BLaER1 (cell line): ENCODE results near the gene DIO2.
A peak's percentile ranks its signal among the peaks of the same experiment; 100 is the strongest.

Experiments used
- H3K27ac ChIP-seq: shearing (Covaris generic); formaldehyde crosslinking; 2 replicates; pipeline ENCODE4 v1.8.1; 2022
- H3K27me3 ChIP-seq: shearing (Covaris generic); formaldehyde crosslinking; 2 replicates; pipeline ENCODE4 v1.8.1; 2022
- H3K36me3 ChIP-seq: shearing (Covaris generic); formaldehyde crosslinking; 2 replicates; pipeline ENCODE4 v1.8.1; 2022
- H3K4me1 ChIP-seq: shearing (Covaris generic); formaldehyde crosslinking; 2 replicates; pipeline ENCODE4 v1.8.1; 2022
- H3K4me2 ChIP-seq: shearing (Covaris generic); formaldehyde crosslinking; 2 replicates; pipeline ENCODE4 v1.8.1; 2022
- H3K4me3 ChIP-seq: shearing (Covaris generic); formaldehyde crosslinking; 2 replicates; pipeline ENCODE4 v1.8.1; 2022
- H3K9ac ChIP-seq: shearing (Covaris generic); formaldehyde crosslinking; 2 replicates; pipeline ENCODE4 v1.8.1; 2022
- H3K9me3 ChIP-seq: shearing (Covaris generic); formaldehyde crosslinking; 2 replicates; pipeline ENCODE4 v1.8.1; 2022
- H4K20me1 ChIP-seq: shearing (Covaris generic); formaldehyde crosslinking; 2 replicates; pipeline ENCODE4 v1.8.1; 2022
- Cebpa-rat ChIP-seq: shearing (Covaris generic); IDR thresholded peaks from 2 replicates; pipeline ENCODE4 v1.8.1; 2022

Gene DIO2

DNA sequence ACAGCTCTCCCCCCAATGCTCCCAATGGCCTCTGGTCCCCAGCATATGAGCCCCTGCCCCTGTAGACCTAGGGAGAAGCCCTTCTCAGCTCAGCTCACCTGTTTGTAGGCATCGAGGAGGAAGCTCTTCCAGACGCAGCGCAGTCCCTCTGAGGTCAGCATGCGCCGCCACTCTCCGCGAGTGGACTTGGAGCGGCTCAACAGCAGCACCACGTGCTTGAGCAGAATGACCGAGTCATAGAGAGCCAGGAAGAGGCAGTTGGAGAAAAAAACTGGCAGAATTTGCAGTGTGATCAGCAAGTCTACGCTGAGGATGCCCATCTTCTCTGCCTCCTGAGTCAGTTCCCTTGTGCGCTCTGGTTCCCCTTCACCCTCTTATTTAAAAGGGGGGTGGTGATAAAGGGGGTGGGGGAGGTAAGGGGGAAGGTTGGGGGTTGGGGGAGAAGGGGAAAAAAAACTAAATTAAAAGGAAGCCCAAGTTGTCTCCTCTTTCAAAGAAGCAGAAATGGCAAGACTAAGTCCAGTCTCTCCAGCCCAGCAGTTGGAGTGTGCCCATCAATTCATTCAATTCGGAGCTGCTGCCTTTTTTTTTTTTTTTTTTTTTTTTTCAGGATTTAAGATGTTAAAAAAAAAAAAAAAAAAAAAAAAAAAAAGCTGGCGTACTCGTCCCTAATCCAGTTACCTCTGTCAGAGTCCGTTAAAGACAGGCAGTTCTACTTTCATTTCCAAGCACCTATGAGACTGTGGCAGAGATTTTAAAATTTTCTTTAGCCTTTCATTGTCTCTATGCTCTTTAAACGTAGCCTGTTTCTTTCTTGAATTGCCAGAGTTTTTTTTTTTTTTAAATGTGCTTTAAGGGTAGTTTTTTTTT, at the start of gene DIO2:
DIO2 (minus strand) TSS at position 352 of the 870 bp plus-strand sequence; CDS start at position 320, 32 bp downstream.
- Histone ChIP-seq H3K4me1 (no peaks in the 10 kb centered on the region), H4K20me1 (no peaks in the 10 kb centered on the region), H3K9ac (no peak within 1 kb of the TSS), H3K9me3 (no peaks in the 10 kb centered on the region), H3K27me3 (no peaks in the 10 kb centered on the region), H3K27ac (no peak within 1 kb of the TSS), H3K36me3 (no peaks in the 10 kb centered on the region), H3K4me2 (no peak within 1 kb of the TSS), H3K4me3 (no peak within 1 kb of the TSS)
- no peak for TF ChIP-seq Cebpa-rat

DNA sequence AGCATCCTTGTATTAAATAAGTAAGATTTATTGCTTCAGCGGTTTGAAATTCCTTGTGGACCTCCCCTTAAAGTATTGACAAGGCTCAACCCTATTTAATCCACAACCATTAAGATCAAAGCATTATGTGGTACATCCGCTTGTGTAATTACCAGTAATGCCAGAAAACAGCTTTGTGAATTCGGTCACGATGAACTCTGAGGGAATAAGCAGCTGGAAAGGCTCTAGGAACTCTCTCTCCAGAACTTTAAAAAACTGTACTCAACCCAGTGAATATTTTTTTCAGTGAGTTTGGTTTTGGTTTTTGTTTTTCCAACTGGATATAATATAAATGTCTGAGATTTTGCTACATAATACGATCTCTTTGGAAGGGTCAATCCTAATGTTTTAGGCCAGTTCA, 49.3 kb upstream of the DIO2 start:
- Histone ChIP-seq H3K27me3 (no peaks in the 10 kb centered on the region), H3K9me3 (no peaks in the 10 kb centered on the region), H3K4me2 (peak overlapping the region; percentile 24), H3K36me3 (no peaks in the 10 kb centered on the region), H3K9ac (no peak overlapping the region), H3K27ac (no peak overlapping the region), H3K4me1 (peaks cover 7% of the 10 kb centered on the region), H4K20me1 (no peaks in the 10 kb centered on the region), H3K4me3 (no peak overlapping the region)
- TF ChIP-seq Cebpa-rat = no peak

DNA sequence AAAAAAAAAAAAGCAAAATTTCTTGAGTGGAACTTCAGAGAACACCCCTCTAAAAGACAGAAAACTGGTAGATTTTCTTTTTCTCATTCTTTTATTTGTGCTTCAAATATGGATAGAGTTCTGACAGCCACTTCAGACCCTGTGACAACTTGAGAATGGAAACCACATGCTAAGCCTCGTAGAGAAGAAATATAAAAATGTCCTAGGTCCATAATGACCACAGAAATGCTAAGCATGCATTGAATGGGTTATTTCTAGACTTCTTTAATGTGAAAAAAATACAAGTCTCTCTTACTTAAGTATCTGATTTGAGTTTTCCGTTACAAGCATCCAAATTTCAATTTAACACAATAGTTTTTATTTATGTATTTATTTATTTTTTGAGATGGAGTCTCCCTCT, 28.3 kb upstream of the DIO2 start:
- H3K9ac ChIP-seq = no peak overlapping the region
- no peaks in the 10 kb centered on the region for H3K4me1 ChIP-seq
- H3K4me2 ChIP-seq = no peak overlapping the region
- no peak overlapping the region for H3K27ac ChIP-seq
- no peak overlapping the region for H3K4me3 ChIP-seq
- no peaks in the 10 kb centered on the region for H3K27me3 ChIP-seq
- TF ChIP-seq Cebpa-rat = no peak
- H3K9me3 ChIP-seq = peaks cover 33% of the 10 kb centered on the region
- no peaks in the 10 kb centered on the region for H3K36me3 ChIP-seq
- H4K20me1 ChIP-seq = no peaks in the 10 kb centered on the region

DNA sequence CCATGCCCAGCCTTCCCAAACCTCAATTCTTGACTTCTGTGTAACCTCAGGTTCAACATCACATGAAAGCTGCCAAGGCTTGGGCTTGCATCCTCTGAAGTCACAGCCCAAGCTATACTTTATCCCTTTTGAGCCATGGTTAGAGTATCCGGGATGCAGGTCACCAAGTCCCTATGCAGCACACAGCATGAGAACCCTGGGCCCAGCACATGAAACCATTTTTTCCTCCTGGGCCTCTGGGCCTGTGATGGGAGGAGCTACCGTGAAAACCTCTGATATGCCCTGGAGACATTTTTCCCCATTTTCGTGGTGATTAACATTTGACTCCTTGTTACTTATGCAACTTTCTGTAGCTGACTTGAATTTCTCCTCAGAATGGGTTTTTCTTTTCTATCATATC, 25.8 kb upstream of the DIO2 start:
- Histone ChIP-seq H4K20me1 (no peaks in the 10 kb centered on the region), H3K27ac (no peak overlapping the region), H3K4me3 (no peak overlapping the region), H3K27me3 (no peaks in the 10 kb centered on the region), H3K36me3 (no peaks in the 10 kb centered on the region), H3K9ac (no peak overlapping the region), H3K4me2 (no peak overlapping the region), H3K9me3 (peaks cover 33% of the 10 kb centered on the region), H3K4me1 (no peaks in the 10 kb centered on the region)
- TF ChIP-seq Cebpa-rat = no peak

DNA sequence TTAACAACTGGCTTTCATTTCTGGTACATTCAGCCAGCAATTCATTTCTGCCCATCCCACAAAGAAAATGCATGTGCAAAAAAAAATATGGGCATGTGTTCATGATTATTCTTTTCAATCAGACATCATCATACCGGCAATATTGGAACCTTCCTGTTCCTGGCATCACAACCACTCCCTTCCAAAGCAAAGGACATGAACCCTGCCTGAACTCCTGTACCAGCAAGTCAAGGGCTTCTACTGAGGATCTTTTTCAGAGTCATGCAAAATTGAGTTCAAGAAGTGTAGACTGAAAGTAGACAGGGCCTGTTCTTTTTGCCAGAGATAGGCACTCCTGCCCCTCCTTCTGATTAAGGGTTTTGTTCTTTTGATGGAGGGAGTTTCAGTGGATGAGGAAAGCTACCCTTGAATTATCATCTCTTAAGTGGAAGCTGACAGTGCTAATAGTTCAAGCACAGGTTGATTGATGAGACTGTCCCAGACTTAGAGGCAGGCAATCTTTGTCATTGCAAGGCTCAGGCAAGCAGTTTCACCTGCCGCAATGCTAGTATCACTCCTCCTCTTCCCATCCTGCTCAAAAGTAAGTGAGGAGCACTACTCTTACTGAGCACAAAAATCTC, 22.3 kb upstream of the DIO2 start:
- H3K4me1 ChIP-seq = no peaks in the 10 kb centered on the region
- no peaks in the 10 kb centered on the region for H3K36me3 ChIP-seq
- H3K4me2 ChIP-seq = no peak overlapping the region
- H3K27ac ChIP-seq = no peak overlapping the region
- TF ChIP-seq Cebpa-rat = no peak
- H3K4me3 ChIP-seq = no peak overlapping the region
- H4K20me1 ChIP-seq = no peaks in the 10 kb centered on the region
- H3K9me3 ChIP-seq = peaks cover 50% of the 10 kb centered on the region
- no peak overlapping the region for H3K9ac ChIP-seq
- no peaks in the 10 kb centered on the region for H3K27me3 ChIP-seq

DNA sequence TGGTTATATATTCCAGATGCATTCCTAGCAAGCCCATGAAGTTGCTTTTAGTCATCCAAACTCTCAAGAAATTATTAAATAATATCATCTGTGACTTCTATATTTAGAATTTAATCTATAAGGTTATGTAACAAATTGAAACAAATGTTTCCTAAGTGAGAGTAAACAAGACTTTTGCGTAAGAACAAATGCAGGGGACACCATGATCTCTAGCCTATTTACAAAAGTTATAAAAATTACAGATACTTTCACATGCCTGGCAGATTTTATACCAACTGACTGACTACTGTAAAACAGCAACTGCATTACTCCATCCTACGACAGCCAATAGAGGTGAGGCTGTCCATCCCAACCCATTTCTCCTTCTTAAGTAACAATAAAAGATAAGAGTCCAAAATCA, 20.4 kb upstream of the DIO2 start:
- Histone ChIP-seq H3K9me3 (peaks cover 37% of the 10 kb centered on the region), H3K27ac (no peak overlapping the region), H4K20me1 (no peaks in the 10 kb centered on the region), H3K36me3 (no peaks in the 10 kb centered on the region), H3K4me3 (no peak overlapping the region), H3K9ac (no peak overlapping the region), H3K4me1 (no peaks in the 10 kb centered on the region), H3K27me3 (no peaks in the 10 kb centered on the region), H3K4me2 (no peak overlapping the region)
- no peak for TF ChIP-seq Cebpa-rat

DNA sequence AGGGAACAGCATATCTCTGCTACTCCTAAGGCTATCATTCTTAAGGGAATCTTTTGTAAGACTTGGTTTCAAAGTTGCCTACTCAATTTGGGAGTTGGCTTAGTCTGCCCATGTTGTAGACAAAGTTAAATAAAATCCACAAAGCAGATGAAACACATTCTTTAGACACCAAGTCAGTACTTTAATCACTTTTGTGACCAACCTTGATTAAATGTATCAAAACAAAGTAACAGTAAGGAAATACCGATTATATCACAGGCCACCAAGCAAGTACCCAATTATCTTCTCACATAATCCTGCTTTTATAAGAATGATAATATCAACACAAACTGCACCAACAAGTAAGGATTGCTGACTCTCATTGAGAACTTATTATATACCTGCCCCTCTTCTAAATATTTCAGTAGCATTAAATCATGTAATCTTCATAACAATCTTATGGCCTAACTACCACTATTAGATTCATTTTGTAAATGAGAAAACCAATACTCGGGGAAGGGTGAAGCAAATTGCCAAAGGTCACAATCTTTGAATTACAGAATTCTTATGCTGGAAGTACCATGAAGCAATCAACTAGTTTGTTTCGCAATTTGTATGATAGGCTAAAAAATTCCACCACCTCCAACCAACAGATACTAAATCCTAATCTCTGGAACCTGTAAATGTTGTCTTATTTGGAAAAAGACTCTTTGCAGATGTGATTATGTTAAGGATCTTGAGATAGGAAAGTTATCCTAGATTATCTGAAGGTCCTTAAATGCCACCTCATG, 12.6 kb upstream of the DIO2 start:
- Histone ChIP-seq H3K4me2 (no peak overlapping the region), H3K9ac (no peak overlapping the region), H3K4me3 (no peak overlapping the region), H3K9me3 (peaks cover 10% of the 10 kb centered on the region), H3K36me3 (no peaks in the 10 kb centered on the region), H3K4me1 (no peaks in the 10 kb centered on the region), H4K20me1 (no peaks in the 10 kb centered on the region), H3K27ac (no peak overlapping the region), H3K27me3 (no peaks in the 10 kb centered on the region)
- no peak for TF ChIP-seq Cebpa-rat

DNA sequence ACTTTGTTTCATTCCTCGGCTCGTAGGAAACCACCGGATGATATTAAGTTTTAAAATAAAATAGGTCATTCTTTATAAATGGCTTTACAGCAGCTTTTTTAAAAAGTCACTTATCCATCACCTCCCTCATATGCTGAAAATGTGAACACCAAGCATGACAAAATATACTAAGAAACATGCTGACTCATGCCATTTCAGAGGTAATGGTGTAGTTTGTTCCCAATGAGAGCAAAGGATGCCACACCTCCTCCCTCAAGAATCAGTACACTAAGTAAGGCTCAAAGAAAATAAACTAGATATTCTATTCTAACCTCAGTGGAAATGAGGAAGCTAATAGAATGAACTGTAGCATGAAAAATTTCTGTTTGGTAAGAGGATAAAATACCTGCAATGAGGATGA, 5.5 kb upstream of the DIO2 start:
- H3K27ac ChIP-seq = no peak overlapping the region
- no peaks in the 10 kb centered on the region for H3K9me3 ChIP-seq
- H3K4me3 ChIP-seq = no peak overlapping the region
- TF ChIP-seq Cebpa-rat = no peak
- no peak overlapping the region for H3K9ac ChIP-seq
- no peak overlapping the region for H3K4me2 ChIP-seq
- no peaks in the 10 kb centered on the region for H4K20me1 ChIP-seq
- H3K27me3 ChIP-seq = no peaks in the 10 kb centered on the region
- H3K36me3 ChIP-seq = no peaks in the 10 kb centered on the region
- H3K4me1 ChIP-seq = no peaks in the 10 kb centered on the region

DNA sequence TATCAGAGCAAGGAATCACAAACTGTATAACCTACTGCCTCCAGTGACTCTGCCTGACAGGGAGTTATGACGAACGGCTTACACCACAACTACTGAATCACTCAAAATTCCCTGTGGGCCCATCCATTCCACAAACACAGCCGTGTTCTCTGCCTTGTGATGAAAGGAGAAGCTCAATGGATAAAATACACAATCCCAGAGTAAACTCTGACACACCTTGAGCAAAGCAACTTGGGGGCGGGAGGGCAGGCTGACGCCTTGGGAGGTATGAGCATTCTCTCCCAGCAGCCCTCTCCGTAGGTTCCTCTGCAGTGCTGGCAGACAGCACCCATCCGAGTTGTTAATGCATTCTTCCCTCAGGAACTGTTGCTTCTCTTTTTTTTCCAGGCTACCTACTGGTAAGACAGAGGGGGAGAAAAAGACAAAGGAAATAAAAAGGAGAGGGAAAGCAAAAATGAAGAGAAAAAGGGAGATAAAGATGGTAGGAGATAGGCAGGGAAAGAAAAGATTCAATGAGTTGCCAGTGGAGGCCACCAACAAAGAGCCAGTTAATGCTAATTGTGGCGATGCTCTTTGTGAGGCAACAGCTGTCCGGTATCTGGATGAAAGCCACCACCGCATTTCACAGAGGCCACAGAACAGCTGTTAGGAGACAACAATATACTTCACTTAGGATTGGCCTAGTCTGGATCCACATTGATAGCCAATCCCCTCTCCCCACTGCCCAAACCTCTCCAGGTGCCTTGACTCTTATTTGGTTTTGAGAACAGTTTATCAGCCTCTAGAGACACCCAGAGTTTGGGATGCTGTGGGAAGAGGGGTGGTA, 4.7 kb upstream of the DIO2 start:
- Histone ChIP-seq H3K4me1 (no peaks in the 10 kb centered on the region), H3K9me3 (no peaks in the 10 kb centered on the region), H4K20me1 (no peaks in the 10 kb centered on the region), H3K9ac (no peak overlapping the region), H3K4me3 (no peak overlapping the region), H3K27me3 (no peaks in the 10 kb centered on the region), H3K36me3 (no peaks in the 10 kb centered on the region), H3K4me2 (no peak overlapping the region), H3K27ac (no peak overlapping the region)
- no peak for TF ChIP-seq Cebpa-rat
